Right lobe of liver (tissue), 6 donors: ENCODE data around the gene ABCC1. TPM values are rescaled to one million over a fixed set of nuclear protein-coding genes. Genes with fewer than 3 reads are reported as not detected.

Experiments used
- ATAC-seq, 4 donors: fragments of 200-7000 bp; cut with Tn5 transposase; one replicate each; pipeline ENCODE4 v1.9.1; 2020; ENCODE audit warnings: mild to moderate bottlenecking in 4 of 4, moderate library complexity in 4 of 4
- DNase-seq, 3 donors: peaks; one replicate each; pipeline ENCODE4 v3.0.0-alpha.2; 2020
- H3K27ac ChIP-seq, 3 donors: fragments of 200-600 bp; one replicate each; pipeline ENCODE4 v1.8.0; 2022
- H3K27me3 ChIP-seq, 2 donors: fragments of 200-600 bp; one replicate each; pipeline ENCODE4 v1.8.0; 2022
- H3K36me3 ChIP-seq, 4 donors: fragments of 200-600 bp; sonication (generic) in 1 of 4; one replicate each; pipeline versions ENCODE4 v1.5.1 to v1.8.0; 2017 to 2022; ENCODE audit warnings: control low read depth in 1 of 4
- H3K4me1 ChIP-seq, 4 donors: fragments of 200-600 bp; sonication (generic) in 1 of 4; one replicate each; pipeline versions ENCODE4 v1.5.1 to v1.8.0; 2017 to 2022; ENCODE audit warnings: control low read depth in 1 of 4
- H3K4me3 ChIP-seq, 3 donors: fragments of 200-600 bp; one replicate each; pipeline ENCODE4 v1.8.0; 2022
- H3K9me3 ChIP-seq, 4 donors: fragments of 200-600 bp; sonication (generic) in 1 of 4; one replicate each; pipeline versions ENCODE4 v1.5.1 to v1.8.0; 2017 to 2022; ENCODE audit warnings: control low read depth in 1 of 4
- POLR2A ChIP-seq: fragments of 450-650 bp; IDR thresholded peaks from one replicate; pipeline ENCODE4 v1.6.1; 2017; ENCODE audit warnings: antibody characterized with exemption, mild to moderate bottlenecking
- WGBS: methylation state at CpG from one replicate; pipeline ENCODE4 v1.1.6; 2018; ENCODE audit warnings: low coverage, low lambda C conversion rate; ENCODE audit not compliant: insufficient coverage; ENCODE audit errors: missing lambda C conversion rate; 5-methylcytosine and 5-hydroxymethylcytosine counted together
- intact Hi-C, 2 donors: fragments of 100-400 bp; cut with DNase I; formaldehyde crosslinking; loops; one replicate each; pipeline versions ENCODE4 v1.11.2 to v1.14.1; 2022
- total RNA-seq, 6 experiments: library from RNA; depleted of rRNA in 2 of 6; stranded (reverse); fragments of >200 nt in 2 of 6; fragmentation: NEBNext Ultra II Directional in 3 of 6; extraction: Animal tissue kit (Norgen Biotek cat#: 25700) in 3 of 6; gene quantifications; one replicate each; pipeline versions ENCODE4 v1.1.0 to v1.2.4, GENCODE V29; 2016 to 2023
- TF ChIP-seq, protein P1 (sequence below), 4 donors: fragments of 200-600 bp in 3 of 4; fragments of 450-650 bp in 1 of 4; IDR thresholded peaks; one replicate each; pipeline versions ENCODE4 v1.5.1 to v1.8.0; 2016 to 2022; ENCODE audit warnings: antibody characterized with exemption in 4 of 4, mild to moderate bottlenecking in 2 of 4
- donor health status: DM: no; HTN: yes; CAD: no.
- donor health status: DM: no; HTN: no; CAD: no.
- donor health status: DM: no; HTN: no; CAD: no.
- donor health status: DM: no; HTN: yes; CAD: no.
- donor health status: DM: no; HTN: yes; CAD: no.

The ABCC1 gene
- total RNA-seq, 6 experiments from 2014 or later: 1.9 to 6.7 (median 4.1) TPM

DNA sequence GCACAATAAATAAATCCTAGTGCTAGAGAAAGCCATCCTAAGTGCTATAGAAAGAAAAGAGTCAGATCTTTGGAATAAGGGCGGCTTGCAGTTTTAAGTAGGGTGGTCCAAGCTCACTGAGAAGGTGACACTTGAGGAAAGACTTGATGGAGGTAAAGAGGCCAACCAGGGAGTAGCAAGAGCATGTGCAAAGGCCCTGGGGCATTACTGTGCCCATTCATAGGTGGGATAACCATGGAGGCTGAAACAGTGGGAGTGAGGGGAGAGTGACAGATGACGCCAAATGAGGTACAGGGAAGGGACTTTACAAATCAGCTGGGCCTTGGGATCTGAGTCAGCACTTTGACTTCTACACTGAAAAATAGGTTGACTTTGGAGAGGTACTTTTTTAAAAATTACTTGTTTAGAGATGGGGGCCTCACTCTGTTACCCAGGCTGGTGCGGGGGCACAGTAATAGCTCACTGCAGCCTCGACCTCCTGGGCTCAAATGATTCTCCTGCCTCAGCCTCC, 115.5 kb downstream of the ABCC1 start:
- Histone ChIP-seq H3K9me3 (no peaks in the 10 kb centered on the region), H3K36me3 (no peaks in the 10 kb centered on the region), H3K4me1 (no peaks in the 10 kb centered on the region), H3K27me3 (no peaks in the 10 kb centered on the region), H3K4me3 (no peak overlapping the region), H3K27ac (no peak overlapping the region)
- TF ChIP-seq, protein P1, sequence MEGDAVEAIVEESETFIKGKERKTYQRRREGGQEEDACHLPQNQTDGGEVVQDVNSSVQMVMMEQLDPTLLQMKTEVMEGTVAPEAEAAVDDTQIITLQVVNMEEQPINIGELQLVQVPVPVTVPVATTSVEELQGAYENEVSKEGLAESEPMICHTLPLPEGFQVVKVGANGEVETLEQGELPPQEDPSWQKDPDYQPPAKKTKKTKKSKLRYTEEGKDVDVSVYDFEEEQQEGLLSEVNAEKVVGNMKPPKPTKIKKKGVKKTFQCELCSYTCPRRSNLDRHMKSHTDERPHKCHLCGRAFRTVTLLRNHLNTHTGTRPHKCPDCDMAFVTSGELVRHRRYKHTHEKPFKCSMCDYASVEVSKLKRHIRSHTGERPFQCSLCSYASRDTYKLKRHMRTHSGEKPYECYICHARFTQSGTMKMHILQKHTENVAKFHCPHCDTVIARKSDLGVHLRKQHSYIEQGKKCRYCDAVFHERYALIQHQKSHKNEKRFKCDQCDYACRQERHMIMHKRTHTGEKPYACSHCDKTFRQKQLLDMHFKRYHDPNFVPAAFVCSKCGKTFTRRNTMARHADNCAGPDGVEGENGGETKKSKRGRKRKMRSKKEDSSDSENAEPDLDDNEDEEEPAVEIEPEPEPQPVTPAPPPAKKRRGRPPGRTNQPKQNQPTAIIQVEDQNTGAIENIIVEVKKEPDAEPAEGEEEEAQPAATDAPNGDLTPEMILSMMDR (IDR thresholded peaks at IDR 0.05): no peak
- TF ChIP-seq POLR2A: no peak
- WGBS: 82% methylated on average over 2 of the region's 4 CpGs
- DNase-seq (no peak), ATAC-seq (no peak)
- intact Hi-C loops: no loop called here

DNA sequence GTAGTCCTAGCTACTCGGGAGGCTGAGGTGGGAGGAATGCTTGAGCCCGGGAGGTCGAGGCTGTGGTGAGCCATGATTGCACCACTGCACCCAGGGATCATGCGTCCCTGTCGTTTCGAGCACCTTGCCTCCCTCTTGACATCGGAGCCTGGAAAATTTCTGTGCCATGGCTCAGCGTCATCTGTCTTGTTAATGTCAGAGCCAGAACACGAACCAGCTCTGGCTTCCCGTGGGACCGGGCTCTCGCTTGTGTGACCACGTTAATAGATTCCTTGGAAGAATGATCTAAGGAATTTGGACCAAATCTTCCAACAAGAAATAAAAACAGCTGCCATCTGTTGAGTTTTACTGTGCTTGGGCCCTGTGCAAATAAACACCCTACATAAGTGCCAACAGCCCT, 117.7 kb downstream of the ABCC1 start:
- intact Hi-C loops: no loop called here
- Histone ChIP-seq H3K36me3 (no peaks in the 10 kb centered on the region), H3K27me3 (no peaks in the 10 kb centered on the region), H3K4me3 (no peak overlapping the region), H3K9me3 (no peaks in the 10 kb centered on the region), H3K27ac (no peak overlapping the region), H3K4me1 (no peaks in the 10 kb centered on the region)
- DNase-seq (no peak), ATAC-seq (no peak)
- WGBS: 59% methylated on average over 6 of the region's 13 CpGs
- TF ChIP-seq POLR2A: no peak
- TF ChIP-seq, protein P1 (IDR thresholded peaks at IDR 0.05): no peak

DNA sequence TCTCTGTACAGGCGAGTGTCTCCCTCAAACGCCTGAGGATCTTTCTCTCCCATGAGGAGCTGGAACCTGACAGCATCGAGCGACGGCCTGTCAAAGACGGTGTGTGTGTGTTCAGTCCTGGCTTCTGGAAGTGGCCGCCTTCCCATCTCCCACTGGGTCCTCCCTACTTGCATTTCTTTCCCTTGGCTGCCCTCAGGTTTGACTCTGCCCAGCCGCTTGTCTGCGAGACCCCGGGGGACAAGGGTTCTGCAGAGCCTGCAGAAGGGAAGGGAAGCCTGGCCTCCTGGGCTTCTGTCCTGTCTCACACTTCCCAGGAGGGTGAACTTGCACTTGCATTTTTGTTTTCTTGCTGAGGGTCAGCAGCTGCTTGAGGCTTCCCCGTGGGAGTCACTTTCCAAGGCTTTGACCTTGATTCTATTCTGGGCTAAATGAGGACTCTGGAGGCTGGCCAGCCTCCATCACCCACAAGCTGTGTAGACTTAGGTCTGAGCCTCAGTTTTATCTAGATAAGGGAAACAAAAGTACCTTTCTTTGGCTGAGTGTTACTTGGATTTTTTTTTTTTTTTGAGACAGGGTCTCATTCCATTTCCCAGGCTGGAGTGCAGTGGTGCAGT, 122.3 kb downstream of the ABCC1 start:
- TF ChIP-seq POLR2A: no peak
- TF ChIP-seq, protein P1 (IDR thresholded peaks at IDR 0.05): no peak
- no peaks in the 10 kb centered on the region for H3K36me3 ChIP-seq
- ATAC-seq (peak in 1 of 4 donors; percentile 22), DNase-seq (no peak)
- H3K27ac ChIP-seq: no peak overlapping the region
- no peak overlapping the region for H3K4me3 ChIP-seq
- no peaks in the 10 kb centered on the region for H3K4me1 ChIP-seq
- WGBS: 58% methylated on average over 3 of the region's 11 CpGs
- H3K9me3 ChIP-seq: no peaks in the 10 kb centered on the region
- intact Hi-C loops: no loop called here
- no peaks in the 10 kb centered on the region for H3K27me3 ChIP-seq

DNA sequence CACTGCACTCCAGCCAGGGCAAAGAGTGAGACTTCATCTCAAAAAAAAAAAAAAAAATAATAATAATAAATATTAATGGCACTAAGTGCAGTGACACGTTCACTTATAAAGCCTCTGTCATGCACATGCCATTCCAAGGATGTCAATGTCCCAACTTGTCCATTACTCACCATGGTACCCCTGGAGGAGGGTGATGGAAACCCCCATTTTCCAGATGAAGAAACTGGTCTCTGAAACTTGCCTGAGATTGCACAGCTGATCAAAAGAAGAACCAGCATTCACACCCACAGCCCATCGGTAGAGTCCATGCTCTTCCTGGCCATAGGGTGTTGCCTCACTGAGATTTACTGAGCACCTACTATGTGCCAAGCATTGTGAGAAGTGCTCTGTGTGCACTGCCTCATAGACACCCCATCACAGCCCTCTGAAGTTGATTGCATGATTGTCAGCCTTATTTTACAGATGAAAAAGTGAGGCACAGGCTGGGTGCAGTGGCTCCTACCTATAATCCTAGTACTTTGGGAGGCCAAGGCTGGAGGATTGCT, 123.7 kb downstream of the ABCC1 start:
- no peaks in the 10 kb centered on the region for H3K27me3 ChIP-seq
- H3K27ac ChIP-seq: no peak overlapping the region
- ATAC-seq (no peak), DNase-seq (no peak)
- TF ChIP-seq POLR2A: no peak
- TF ChIP-seq, protein P1 (IDR thresholded peaks at IDR 0.05): no peak
- H3K9me3 ChIP-seq: no peaks in the 10 kb centered on the region
- no peaks in the 10 kb centered on the region for H3K4me1 ChIP-seq
- intact Hi-C loops: no loop called here
- 50% methylated on average over 1 of the region's 2 CpGs for WGBS
- H3K4me3 ChIP-seq: no peak overlapping the region
- no peaks in the 10 kb centered on the region for H3K36me3 ChIP-seq
